Ammon's horn (tissue), 1 donor: ENCODE results near the gene ANKRD13A.
"Not testable (repeated sequence)": the region's sequence is repeated elsewhere in the genome, so short reads cannot be mapped to it uniquely, and the experiment has no call there.

Source experiments
- DNase-seq: peaks from one replicate; pipeline ENCODE4 v3.0.0-alpha.2; 2016; ENCODE audit warnings: low spot score

ANKRD13A gene

GRCh38 chr12:109983432-109984142 lies 15.6 kb upstream of the ANKRD13A start:
- DNase-seq, result no peak

- DNase-seq, result not testable (repeated sequence)
Measured at GRCh38 chr12:109986236-109986635, 13.0 kb upstream of the ANKRD13A start.

GRCh38 chr12:109987615-109988014 lies 11.6 kb upstream of the ANKRD13A start:
- DNase-seq, result no peak

GRCh38 chr12:109988274-109988673 lies 11.0 kb upstream of the ANKRD13A start:
- DNase-seq, result no peak

GRCh38 chr12:109988903-109989302 lies 10.3 kb upstream of the ANKRD13A start:
- DNase-seq, result no peak

GRCh38 chr12:109989380-109989779 lies 9.8 kb upstream of the ANKRD13A start:
- DNase-seq, result no peak

- DNase-seq, result no peak
Measured at GRCh38 chr12:109991586-109991985, 7.6 kb upstream of the ANKRD13A start.

- DNase-seq, result no peak
Measured at GRCh38 chr12:109993091-109993490, 6.1 kb upstream of the ANKRD13A start.

GRCh38 chr12:109994401-109995175 lies 4.6 kb upstream of the ANKRD13A start:
- no peak for DNase-seq

- DNase-seq, result no peak
Measured at GRCh38 chr12:109995361-109995685, 3.9 kb upstream of the ANKRD13A start.

- peak; percentile 97 for DNase-seq
Measured at GRCh38 chr12:109995686-109996482, 3.3 kb upstream of the ANKRD13A start, which contains the start of gene GIT2. GIT2 (minus strand) TSS chr12:109996368; CDS start chr12:109996224, 144 bp downstream.

GRCh38 chr12:109996483-109996853 lies 2.8 kb upstream of the ANKRD13A start:
- DNase-seq, result no peak

- DNase-seq, result no peak
Measured at GRCh38 chr12:109997393-109997792, 1.8 kb upstream of the ANKRD13A start.

GRCh38 chr12:109998241-109998903 lies 858 bp upstream of the ANKRD13A start:
- DNase-seq, result no peak

- no peak for DNase-seq
Measured at GRCh38 chr12:109999649-109999971, 380 bp downstream of the ANKRD13A start.

- no peak for DNase-seq
Measured at GRCh38 chr12:109999983-110000505, 814 bp downstream of the ANKRD13A start.

- no peak for DNase-seq
Measured at GRCh38 chr12:110001596-110001995, 2.4 kb downstream of the ANKRD13A start.

- DNase-seq, result no peak
Measured at GRCh38 chr12:110002676-110003515, 3.7 kb downstream of the ANKRD13A start.

- DNase-seq, result no peak
Measured at GRCh38 chr12:110004598-110004997, 5.4 kb downstream of the ANKRD13A start.

- DNase-seq, result no peak
Measured at GRCh38 chr12:110005319-110005973, 6.2 kb downstream of the ANKRD13A start.

GRCh38 chr12:110006115-110006514 lies 6.9 kb downstream of the ANKRD13A start:
- DNase-seq, result no peak
